SK-N-MC (cell line): ENCODE measurements around the gene ARID5B.

Experiments
- DNase-seq: peaks from one replicate; pipeline ENCODE4 v3.0.0-alpha.2; 2011; ENCODE audit warnings: low read depth, low spot score
- H3K27ac ChIP-seq: fragments of 200-600 bp; sonication (generic); 2 replicates; pipeline ENCODE4 v1.5.1; 2016; ENCODE audit warnings: mixed run types
- H3K36me3 ChIP-seq: fragments of 200-600 bp; sonication (generic); 2 replicates; pipeline ENCODE4 v1.6.1; 2017; ENCODE audit warnings: antibody characterized with exemption, low read length, mixed read lengths; ENCODE audit not compliant: insufficient read depth
- H3K4me3 ChIP-seq: fragments of 200-600 bp; sonication (generic); 2 replicates; pipeline ENCODE4 v1.5.1; 2016
- H3K9ac ChIP-seq: fragments of 200-600 bp; sonication (generic); 2 replicates; pipeline ENCODE4 v1.8.0; 2017; ENCODE audit warnings: mixed run types, mixed read lengths; ENCODE audit not compliant: insufficient read length
- H3K9me3 ChIP-seq: fragments of 200-600 bp; sonication (generic); 2 replicates; pipeline ENCODE4 v1.6.1; 2017; ENCODE audit warnings: low read depth, mild to moderate bottlenecking, antibody characterized with exemption, low read length, moderate library complexity, mixed read lengths
- EZH2 ChIP-seq: fragments of 200-600 bp; sonication (generic); IDR thresholded peaks from one replicate; pipeline ENCODE4 v1.6.1; 2017; ENCODE audit warnings: antibody characterized with exemption
- FOXP2 ChIP-seq: optimal IDR thresholded peaks from 2 replicates; pipeline ENCODE3; 2011; ENCODE audit warnings: mild to moderate bottlenecking, moderate library complexity; ENCODE audit not compliant: insufficient read depth; ENCODE audit errors: extremely low read length, control extremely low read depth
- POLR2AphosphoS5 ChIP-seq: IDR thresholded peaks from 2 replicates; pipeline ENCODE4 v1.6.1; 2012; ENCODE audit warnings: mild to moderate bottlenecking, low read depth, low read length, borderline replicate concordance

ARID5B gene

GRCh38 chr10:61931620-61932332, 30.3 kb downstream of the ARID5B start:
- Histone ChIP-seq H3K36me3 (no peaks in the 10 kb centered on the region; the same call in 1 of the 2 replicates), H3K9ac (no peak overlapping the region), H3K9me3 (no peaks in the 10 kb centered on the region), H3K27ac (no peak overlapping the region), H3K4me3 (no peak overlapping the region)
- TF ChIP-seq EZH2, result no peak
- no peak for TF ChIP-seq FOXP2
- TF ChIP-seq POLR2AphosphoS5, result no peak
- DNase-seq, result no peak

DNA sequence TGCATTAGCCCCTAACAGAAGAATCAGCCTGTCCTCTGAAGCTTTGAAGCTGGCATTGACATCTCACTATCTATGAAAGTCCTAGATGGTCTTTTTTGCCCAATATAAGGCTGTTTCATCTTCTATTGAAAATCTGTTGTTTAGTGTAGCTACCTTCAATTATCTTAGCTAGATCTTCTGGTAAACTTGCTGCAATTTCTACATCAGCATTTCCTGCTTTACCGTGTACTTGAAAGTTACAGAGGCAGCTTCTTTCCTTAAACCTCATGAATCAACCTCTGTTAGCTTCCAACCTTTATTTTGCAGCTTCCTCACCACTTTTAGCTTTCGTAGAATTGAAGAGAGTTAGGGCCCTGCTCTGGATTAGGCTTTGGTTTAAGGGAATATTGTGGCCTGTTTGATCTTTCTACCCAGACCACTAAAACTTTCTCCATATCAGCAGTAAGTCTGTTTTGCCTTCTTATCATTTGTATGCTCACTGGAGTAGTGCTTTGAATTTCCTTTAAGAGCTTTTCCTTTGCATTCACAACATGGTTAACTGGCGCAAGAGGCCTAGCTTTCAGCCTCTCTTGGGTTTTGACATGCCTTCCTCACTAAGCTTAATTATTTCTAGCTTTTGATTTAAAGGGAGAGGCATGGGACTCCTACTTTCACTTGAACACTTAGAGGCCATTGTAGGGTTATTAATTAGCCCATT, 32.5 kb downstream of the ARID5B start:
- DNase-seq, result no peak
- no peak overlapping the region for H3K9ac ChIP-seq
- no peaks in the 10 kb centered on the region for H3K9me3 ChIP-seq
- H3K4me3 ChIP-seq, result no peak overlapping the region
- no peaks in the 10 kb centered on the region; the same call in 1 of the 2 replicates for H3K36me3 ChIP-seq
- H3K27ac ChIP-seq, result peak overlapping the region; percentile 36; the same call in 1 of the 2 replicates
- TF ChIP-seq EZH2 (no peak), FOXP2 (no peak), POLR2AphosphoS5 (no peak)

GRCh38 chr10:61935077-61935476, 33.6 kb downstream of the ARID5B start:
- Histone ChIP-seq H3K9ac (no peak overlapping the region), H3K27ac (no peak overlapping the region), H3K36me3 (no peaks in the 10 kb centered on the region; the same call in 1 of the 2 replicates), H3K9me3 (no peaks in the 10 kb centered on the region), H3K4me3 (no peak overlapping the region)
- TF ChIP-seq FOXP2 (no peak), EZH2 (no peak), POLR2AphosphoS5 (no peak)
- DNase-seq, result no peak

DNA sequence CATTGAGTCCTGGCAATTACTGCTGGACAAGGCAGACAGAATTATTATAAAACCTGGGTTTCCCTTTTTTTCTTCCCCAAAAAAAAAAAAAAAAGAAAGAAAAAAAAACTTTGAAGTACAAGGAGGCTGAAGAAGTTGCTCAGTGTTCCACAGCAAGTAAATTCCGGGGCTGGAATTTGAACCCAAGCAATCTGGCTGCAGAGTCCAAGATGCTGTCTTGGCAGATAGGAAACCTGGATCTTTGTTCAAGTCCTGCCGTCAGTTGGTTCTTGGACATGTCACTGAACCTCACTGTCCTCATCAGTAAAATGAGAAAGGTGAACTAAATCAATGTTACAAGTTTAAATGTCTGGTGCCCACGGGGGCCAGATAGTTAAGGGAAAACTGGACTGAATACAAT, 35.3 kb downstream of the ARID5B start:
- Histone ChIP-seq H3K27ac (peak overlapping the region; percentile 89; the same call in 1 of the 2 replicates), H3K9me3 (no peaks in the 10 kb centered on the region), H3K36me3 (no peaks in the 10 kb centered on the region; the same call in 1 of the 2 replicates), H3K4me3 (no peak overlapping the region), H3K9ac (no peak overlapping the region)
- DNase-seq, result no peak
- TF ChIP-seq FOXP2, result no peak
- TF ChIP-seq POLR2AphosphoS5, result no peak
- no peak for TF ChIP-seq EZH2

- H3K9ac ChIP-seq, result peak overlapping the region; percentile 29
- H3K9me3 ChIP-seq, result no peaks in the 10 kb centered on the region
- peak overlapping the region; percentile 89 for H3K27ac ChIP-seq
- TF ChIP-seq POLR2AphosphoS5, result no peak
- no peak for TF ChIP-seq FOXP2
- no peak for TF ChIP-seq EZH2
- DNase-seq, result no peak
- H3K4me3 ChIP-seq, result peak overlapping the region; percentile 57
- H3K36me3 ChIP-seq, result no peaks in the 10 kb centered on the region; the same call in 1 of the 2 replicates
Measured at GRCh38 chr10:61937631-61938351, 36.3 kb downstream of the ARID5B start.

GRCh38 chr10:61939902-61940301, 38.4 kb downstream of the ARID5B start:
- H3K36me3 ChIP-seq, result no peaks in the 10 kb centered on the region; the same call in 1 of the 2 replicates
- H3K27ac ChIP-seq, result peak overlapping the region; percentile 89
- H3K9ac ChIP-seq, result no peak overlapping the region
- H3K4me3 ChIP-seq, result no peak overlapping the region
- no peaks in the 10 kb centered on the region for H3K9me3 ChIP-seq
- TF ChIP-seq EZH2, result no peak
- TF ChIP-seq FOXP2, result no peak
- TF ChIP-seq POLR2AphosphoS5, result no peak
- DNase-seq, result no peak

GRCh38 chr10:61941202-61941681, 39.7 kb downstream of the ARID5B start:
- H3K9me3 ChIP-seq, result no peaks in the 10 kb centered on the region
- peak overlapping the region; percentile 43 for H3K27ac ChIP-seq
- H3K36me3 ChIP-seq, result no peaks in the 10 kb centered on the region; the same call in 1 of the 2 replicates
- TF ChIP-seq POLR2AphosphoS5, result no peak; the same call in 1 of the 2 replicates
- TF ChIP-seq EZH2, result no peak
- no peak for TF ChIP-seq FOXP2
- no peak overlapping the region for H3K4me3 ChIP-seq
- no peak overlapping the region for H3K9ac ChIP-seq
- no peak for DNase-seq
